SK-N-DZ (cell line): ENCODE data around the gene SPATS1.
"Not testable (repeated sequence)": the region's sequence is repeated elsewhere in the genome, so short reads cannot be mapped to it uniquely, and the experiment has no call there.

Experiments
- DNase-seq: peaks from one replicate; pipeline ENCODE4 v3.0.0-alpha.2; 2015; ENCODE audit warnings: low spot score

Gene SPATS1

GRCh38 chr6:44341095-44341890 is 1.2 kb upstream of the SPATS1 start:
- peak; percentile 88 for DNase-seq

- peak; percentile 91 for DNase-seq
Observed at GRCh38 chr6:44342052-44342451, 398 bp upstream of the SPATS1 start.

- not testable (repeated sequence) for DNase-seq
Observed at GRCh38 chr6:44346818-44347217, 4.4 kb downstream of the SPATS1 start.

GRCh38 chr6:44349904-44350649 is 7.6 kb downstream of the SPATS1 start:
- DNase-seq, result no peak

GRCh38 chr6:44350650-44350994 is 8.2 kb downstream of the SPATS1 start:
- DNase-seq, result not testable (repeated sequence)

- DNase-seq, result no peak
Observed at GRCh38 chr6:44352259-44352658, 9.8 kb downstream of the SPATS1 start.

- DNase-seq, result no peak
Observed at GRCh38 chr6:44353336-44353735, 10.9 kb downstream of the SPATS1 start.

- DNase-seq, result no peak
Observed at GRCh38 chr6:44355640-44356039, 13.2 kb downstream of the SPATS1 start.

- DNase-seq, result no peak
Observed at GRCh38 chr6:44356487-44356886, 14.0 kb downstream of the SPATS1 start.

- DNase-seq, result no peak
Observed at GRCh38 chr6:44359973-44360372, 17.5 kb downstream of the SPATS1 start.

GRCh38 chr6:44361947-44362346 is 19.5 kb downstream of the SPATS1 start:
- DNase-seq, result no peak

GRCh38 chr6:44363377-44363926 is 21.0 kb downstream of the SPATS1 start:
- no peak for DNase-seq

GRCh38 chr6:44366781-44367180 is 24.3 kb downstream of the SPATS1 start:
- no peak for DNase-seq

GRCh38 chr6:44367681-44368080 is 25.2 kb downstream of the SPATS1 start:
- no peak for DNase-seq

GRCh38 chr6:44373051-44373450 is 30.6 kb downstream of the SPATS1 start:
- no peak for DNase-seq

- DNase-seq, result no peak
Observed at GRCh38 chr6:44373787-44374186, 31.3 kb downstream of the SPATS1 start.

GRCh38 chr6:44375071-44375470 is 32.6 kb downstream of the SPATS1 start:
- DNase-seq, result no peak

- DNase-seq, result no peak
Observed at GRCh38 chr6:44377484-44377883, 35.0 kb downstream of the SPATS1 start.

GRCh38 chr6:44377971-44378370 is 35.5 kb downstream of the SPATS1 start:
- DNase-seq, result no peak

- no peak for DNase-seq
Observed at GRCh38 chr6:44381739-44382138, 39.3 kb downstream of the SPATS1 start.

GRCh38 chr6:44386364-44386928 is 44.0 kb downstream of the SPATS1 start:
- no peak for DNase-seq

GRCh38 chr6:44386929-44387345 is 44.5 kb downstream of the SPATS1 start:
- no peak for DNase-seq
